Activated CD8-positive, alpha-beta memory T cell treated with anti-CD3 and anti-CD28 coated beads for 36 hours (primary cell): ENCODE data around the gene TENM4. TPM values are rescaled to one million over a fixed set of nuclear protein-coding genes. Genes with fewer than 3 reads are reported as not detected.

ENCODE experiments used
- CTCF ChIA-PET: fragments of 350-600 bp; sonication (Branson Sonifier 250); formaldehyde crosslinking; loops from one replicate; lab custom pipeline; 2021; ENCODE audit warnings: antibody characterized with exemption; lab: Charles Lee
- POLR2A ChIA-PET: fragments of 350-600 bp; sonication (Branson Sonifier 250); formaldehyde crosslinking; loops from one replicate; lab custom pipeline; 2021; ENCODE audit warnings: antibody characterized with exemption; lab: Charles Lee
- total RNA-seq, 2 experiments: library from RNA; stranded (reverse); gene quantifications; one replicate each; pipeline ENCODE4 v1.2.3, GENCODE V29; 2021

The TENM4 gene
- total RNA-seq, 2 experiments from 2014 or later, result not detected

DNA sequence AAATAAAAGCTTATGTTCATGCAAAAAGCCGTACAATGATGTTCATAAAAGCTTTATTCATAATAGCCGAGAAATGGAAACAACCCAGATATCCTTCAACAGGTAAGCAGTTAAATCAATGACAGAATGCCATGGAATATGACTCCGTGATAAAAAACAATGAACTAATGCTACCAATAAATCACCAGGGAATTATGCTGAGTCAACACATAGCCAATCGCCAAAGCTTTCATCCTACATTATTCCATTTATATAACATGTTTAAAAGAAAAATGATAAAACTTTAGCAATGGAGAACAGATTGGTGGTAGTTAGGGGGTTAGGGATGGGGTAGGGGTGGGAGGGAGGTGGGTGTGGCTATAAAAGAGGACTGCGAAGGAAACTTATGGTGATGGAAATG is 356.4 kb downstream of the TENM4 start:
- ChIA-PET POLR2A (no interaction called here), CTCF (no interaction called here)

DNA sequence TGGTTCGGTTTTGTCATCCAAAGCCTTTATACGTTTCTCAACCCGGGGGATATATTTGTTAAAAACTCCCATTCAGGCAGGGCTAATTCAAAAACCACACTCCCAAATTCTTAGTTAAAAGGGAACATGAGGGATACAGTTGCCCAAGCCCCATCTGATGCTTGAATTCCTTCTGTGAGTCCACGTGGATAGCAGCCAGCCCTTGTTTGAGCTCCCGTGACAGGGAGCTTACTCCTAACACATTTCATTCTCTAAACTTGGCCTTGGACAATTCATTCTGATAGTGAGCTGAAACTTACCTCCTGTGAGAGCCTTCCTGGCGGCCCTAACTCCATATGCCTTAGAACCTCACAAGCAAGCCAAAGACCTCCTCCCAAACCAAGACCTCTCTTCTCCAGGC is 357.5 kb downstream of the TENM4 start:
- CTCF ChIA-PET, result interaction anchor here (0.5 to 1.0 kb wide), 2 partner anchors 433 to 451 kb away, joined by 4 read pairs; no protein-coding TSS in a partner anchor
- POLR2A ChIA-PET, result no interaction called here

DNA sequence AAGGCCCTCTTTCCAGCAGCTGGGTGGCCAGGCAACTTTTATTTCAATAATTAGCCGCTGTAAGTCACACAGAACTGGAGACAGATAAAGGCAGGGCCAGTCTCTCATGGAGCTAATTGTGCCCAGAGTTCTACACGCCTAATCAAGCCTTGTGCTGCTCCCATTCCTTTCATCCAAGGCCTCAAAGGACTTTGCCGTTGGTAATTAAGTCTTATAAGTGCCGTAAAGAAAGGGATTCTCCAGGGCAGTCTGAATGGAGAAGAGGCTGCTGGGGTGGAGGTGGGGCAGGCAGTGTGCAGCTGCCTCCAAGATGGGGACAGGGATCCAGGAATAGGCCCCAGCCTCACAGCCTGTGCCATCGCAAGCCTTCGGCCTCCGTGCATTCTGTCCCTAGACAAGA is 357.9 kb downstream of the TENM4 start:
- ChIA-PET CTCF (interaction anchor here (0.5 kb wide), 1 partner anchor 451 kb away, joined by 4 read pairs; no protein-coding TSS in a partner anchor), POLR2A (no interaction called here)

DNA sequence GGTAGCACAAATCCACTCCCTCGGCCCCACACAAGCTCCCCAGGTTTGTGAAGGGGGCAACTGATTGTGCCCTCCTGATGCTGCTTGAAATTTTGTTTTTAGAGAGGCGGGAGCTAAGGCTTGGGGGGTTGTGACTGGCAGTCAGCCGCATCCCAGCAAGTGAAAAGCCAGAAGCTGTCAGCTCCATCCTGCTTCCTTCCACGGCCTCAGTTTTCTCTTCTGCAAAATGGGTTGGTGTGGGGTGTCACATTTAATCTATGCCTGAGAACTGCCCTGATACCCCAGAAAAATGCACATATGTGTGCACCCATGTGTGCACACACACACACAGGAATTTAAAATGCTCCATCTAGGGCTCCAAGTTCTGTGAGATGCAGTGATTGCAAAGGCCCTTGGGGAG is 358.6 kb downstream of the TENM4 start:
- CTCF ChIA-PET, result no interaction called here

DNA sequence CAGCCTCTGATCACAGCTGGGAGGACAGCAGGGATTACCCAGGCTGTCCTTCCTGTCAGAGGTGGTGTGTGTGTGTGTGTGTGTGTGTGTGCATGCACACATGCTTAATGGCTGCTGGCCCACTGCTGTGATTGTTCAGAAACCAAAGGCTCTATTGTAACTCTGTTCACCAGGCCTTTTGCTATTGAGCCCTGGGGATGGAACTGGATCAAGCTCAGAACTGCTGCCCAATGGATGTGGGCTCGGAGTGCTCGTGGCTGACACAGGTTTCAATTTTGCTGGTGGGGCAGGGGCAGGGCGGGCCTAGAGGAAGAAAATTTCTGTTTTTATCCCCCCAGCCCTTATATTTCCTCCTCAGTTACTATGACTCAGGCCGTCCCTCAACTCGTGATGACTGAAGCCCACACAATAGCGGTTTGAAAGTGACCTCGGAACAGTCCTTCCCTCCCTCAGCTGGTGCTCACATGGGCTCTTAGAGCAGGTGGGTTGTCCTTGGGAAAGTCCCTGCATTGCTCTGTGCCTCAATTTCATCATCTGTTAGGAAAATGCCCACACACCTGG is 359.3 kb downstream of the TENM4 start:
- ChIA-PET CTCF (no interaction called here), POLR2A (no interaction called here)

More for the DNA sequence above, 358.6 kb downstream of the TENM4 start:
- POLR2A ChIA-PET, result no interaction called here

DNA sequence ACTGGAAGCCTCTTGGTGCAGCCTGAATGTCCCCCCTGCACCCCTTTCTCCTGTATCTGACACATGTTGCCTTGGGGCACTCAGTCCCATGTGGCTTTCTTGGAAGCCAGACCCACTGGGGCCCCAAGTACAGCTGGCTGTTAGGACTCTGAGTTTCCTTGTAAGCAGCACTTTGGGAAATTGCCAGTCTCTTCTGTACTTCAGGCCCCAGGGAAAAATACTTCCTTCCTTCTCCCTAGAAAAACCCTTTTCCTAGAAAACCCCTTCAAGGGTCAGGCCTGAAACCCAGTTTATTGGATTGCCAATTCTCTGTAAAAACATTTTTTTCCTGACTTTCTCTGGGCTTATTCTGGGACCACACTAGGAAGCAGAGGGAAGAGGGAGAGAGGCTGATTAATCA is 360.3 kb downstream of the TENM4 start:
- ChIA-PET CTCF (no interaction called here), POLR2A (no interaction called here)

DNA sequence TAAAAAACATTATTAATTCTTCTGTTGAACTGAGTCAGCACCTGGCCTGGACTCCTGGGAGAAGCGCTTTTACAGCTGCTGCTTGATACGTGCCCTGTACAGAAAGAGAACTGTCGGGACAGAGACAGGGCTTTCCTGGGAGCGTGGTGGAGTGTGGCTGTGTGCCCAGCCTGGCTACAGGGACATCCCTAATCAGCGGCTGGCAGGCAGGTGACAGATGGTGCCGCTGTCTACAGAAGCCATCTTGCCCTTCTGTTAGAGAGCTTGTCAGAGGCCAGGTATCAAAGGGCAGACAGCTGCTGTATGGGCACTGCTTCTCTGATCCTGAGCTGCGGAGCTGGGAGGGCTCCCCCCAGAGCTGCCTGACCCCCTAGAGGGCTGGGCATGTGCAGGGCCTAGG is 361.8 kb downstream of the TENM4 start:
- CTCF ChIA-PET, result no interaction called here

DNA sequence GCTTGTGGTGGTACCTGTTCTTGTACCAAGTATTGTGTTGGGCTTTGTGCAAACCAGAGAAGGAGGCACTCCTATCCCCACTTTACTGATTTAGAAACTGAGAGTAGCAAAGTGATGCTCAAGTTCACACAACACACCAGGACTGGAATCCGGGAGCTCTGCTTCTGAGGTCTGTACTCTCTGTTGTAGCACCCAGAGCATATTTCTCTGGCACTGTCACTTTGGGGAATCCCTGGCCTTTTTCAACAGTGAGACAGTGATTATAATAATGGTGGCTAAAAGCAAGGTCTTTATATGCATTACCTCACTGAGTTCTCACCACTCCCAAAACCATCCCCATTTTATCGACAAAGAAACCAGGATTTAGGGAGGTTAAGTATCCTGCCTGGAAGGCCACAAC is 362.4 kb downstream of the TENM4 start:
- POLR2A ChIA-PET, result no interaction called here

More for the DNA sequence above, 361.8 kb downstream of the TENM4 start:
- POLR2A ChIA-PET, result interaction anchor here (0.7 kb wide), 1 partner anchor 36 kb away, joined by 5 read pairs; no protein-coding TSS in a partner anchor

DNA sequence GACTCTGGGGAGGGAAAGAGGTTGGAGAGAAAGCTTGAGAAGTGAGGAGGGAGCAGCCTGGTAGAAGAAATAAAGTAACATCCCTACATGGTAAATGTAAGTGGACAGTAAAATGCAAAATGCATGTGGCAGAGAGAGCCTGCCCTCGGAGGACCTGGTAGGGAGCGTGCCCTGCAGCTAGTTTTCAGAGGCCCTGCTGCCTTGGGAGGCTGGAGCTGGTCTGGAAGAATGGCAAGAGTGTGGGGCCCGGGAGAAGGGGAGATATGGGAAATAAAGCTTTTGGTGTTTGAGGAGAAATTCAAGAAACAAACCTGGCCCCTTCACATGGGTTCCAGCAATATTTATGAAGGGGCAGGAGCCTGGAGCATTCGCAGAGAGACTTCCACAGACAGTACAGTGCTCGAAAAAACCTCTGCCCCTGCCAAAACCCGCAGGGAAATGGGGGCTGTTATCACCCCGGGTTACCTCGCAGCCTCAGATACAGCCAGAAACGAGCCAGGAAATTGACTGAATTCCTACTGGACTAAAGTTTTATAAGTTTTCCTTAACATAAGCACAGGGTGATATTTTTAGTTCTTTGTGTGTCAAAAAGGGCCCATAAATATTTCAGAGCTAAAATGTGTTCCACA is 363.0 kb downstream of the TENM4 start:
- ChIA-PET POLR2A (no interaction called here), CTCF (interaction anchor here (0.6 kb wide), 1 partner anchor 73 kb away, joined by 4 read pairs; no protein-coding TSS in a partner anchor)

More for the DNA sequence above, 362.4 kb downstream of the TENM4 start:
- CTCF ChIA-PET, result no interaction called here

DNA sequence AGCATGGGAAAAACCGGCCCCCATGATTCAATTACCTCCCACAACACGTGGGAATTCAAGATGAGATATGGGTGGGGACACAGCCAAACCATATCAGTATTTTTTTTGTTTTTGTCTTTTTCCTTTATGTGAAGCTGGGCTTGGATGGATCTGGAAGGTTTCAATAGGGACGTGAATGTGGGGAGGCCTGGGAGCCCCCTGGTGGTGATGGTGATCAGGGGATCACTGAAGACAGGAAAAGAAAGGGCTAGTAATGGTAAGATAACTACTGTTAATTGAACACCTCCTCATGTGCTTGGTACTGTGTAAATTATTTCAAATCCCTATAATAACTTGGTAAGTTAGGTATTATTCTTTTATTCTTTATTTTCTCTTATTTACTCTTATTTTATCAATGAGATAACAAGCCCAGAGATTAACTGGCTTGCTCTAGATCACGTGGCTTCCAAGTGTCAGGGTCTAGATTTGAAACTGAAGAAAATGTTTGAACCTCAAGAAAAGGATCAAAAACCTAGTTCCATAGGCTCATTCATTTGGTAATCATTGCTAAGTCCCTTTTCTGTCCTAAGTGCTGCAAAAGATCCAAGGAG is 364.2 kb downstream of the TENM4 start:
- ChIA-PET POLR2A (no interaction called here), CTCF (no interaction called here)

DNA sequence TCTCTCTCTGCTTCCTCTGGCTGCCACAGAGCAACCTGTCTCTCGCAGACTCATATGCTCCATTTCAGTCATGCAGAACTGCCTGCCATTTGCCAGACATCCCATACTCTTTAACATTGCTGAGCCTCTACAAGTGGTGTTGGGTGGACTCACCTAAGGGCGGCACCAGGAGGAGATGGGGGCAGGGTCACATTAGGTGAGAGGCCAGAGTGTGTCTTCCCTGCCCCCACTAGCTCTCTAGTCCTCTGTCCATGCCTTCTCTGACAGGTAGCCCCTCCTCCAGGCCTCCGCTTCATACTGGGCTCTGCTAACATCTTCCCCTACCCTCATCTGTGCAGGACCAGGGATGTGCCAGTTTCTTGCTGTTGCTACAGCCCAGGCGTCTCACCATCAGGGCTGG is 366.3 kb downstream of the TENM4 start:
- ChIA-PET POLR2A (no interaction called here), CTCF (no interaction called here)

DNA sequence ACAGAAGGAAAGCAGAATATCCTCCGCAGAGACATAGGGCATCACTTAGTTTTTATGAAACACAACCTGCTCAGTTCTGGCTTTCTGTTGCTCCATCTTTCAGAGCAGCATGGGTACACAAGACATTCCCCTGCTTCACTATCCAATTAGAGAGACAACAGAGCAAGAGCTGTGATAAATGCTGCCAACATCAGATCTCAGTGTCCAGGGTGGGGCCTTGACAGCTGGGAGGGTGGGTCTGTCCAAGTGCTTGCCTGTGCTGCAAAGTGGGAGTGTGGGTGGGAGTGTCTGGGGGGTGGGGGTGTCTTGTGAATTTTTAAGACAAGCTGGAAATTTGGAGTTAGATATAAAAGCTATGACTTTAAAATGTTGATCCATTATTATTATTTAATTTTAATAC is 369.6 kb downstream of the TENM4 start:
- POLR2A ChIA-PET, result interaction anchor here (0.6 kb wide), 1 partner anchor 42 kb away, joined by 3 read pairs; no protein-coding TSS in a partner anchor

DNA sequence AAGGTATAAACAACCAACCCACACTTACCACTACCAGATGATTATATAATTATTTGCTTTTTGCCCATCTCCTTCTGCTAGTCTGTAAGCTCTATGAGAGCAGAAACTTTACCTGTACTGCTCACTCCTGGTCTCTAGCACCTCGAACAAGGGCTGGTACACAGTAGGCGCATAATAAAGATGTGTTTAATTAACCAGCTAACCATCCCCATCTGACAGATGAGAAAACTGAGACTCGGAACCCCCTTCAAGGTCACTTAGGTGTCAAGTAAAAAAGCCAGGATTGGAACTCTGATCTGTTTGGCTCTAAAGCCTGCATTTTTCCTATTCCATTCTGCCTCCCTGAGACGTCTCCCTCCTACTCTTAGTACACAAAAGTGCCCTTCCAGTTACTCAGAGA is 370.3 kb downstream of the TENM4 start:
- ChIA-PET CTCF (no interaction called here), POLR2A (no interaction called here)

More for the DNA sequence above, 369.6 kb downstream of the TENM4 start:
- CTCF ChIA-PET, result no interaction called here

DNA sequence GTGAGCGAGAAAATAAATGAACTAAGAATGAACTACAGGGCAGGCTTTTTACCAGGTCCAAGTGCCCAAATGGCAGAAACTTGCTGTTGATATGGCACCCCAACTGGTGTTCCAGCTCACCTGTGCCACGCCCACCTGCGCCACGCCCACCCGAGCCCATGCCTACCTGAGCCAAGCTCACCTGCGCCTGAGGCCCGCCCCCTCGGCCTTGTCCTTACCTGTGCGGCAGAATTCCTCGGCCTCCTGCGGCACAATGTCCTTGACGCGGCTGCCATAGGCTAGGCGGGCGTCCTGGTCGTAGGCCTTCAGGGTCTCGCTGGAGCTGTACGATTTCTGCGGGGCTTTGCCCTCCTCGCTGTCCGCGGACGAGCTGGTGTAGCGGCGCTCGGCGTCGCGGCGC is 371.3 kb downstream of the TENM4 start:
- CTCF ChIA-PET, result no interaction called here
- POLR2A ChIA-PET, result no interaction called here

DNA sequence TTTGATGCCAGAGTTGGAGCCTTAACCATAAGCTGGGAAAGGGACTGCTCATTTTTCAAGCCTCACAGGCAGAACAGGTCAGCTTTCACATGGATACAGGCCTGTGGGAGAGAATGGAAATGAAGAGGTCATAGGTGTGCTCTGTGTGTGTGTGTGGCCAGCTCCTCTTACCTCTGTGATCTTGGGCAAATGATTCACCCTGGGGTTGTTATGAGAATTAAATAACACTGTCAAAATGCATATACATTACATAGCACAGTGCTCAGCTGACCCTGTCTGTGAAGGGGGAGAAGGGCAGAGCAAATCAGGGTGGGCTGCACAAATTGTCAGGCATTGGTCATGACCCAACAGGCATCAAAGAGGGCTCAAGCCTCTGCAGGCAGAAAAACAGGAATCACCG is 372.5 kb downstream of the TENM4 start:
- ChIA-PET POLR2A (no interaction called here), CTCF (no interaction called here)

DNA sequence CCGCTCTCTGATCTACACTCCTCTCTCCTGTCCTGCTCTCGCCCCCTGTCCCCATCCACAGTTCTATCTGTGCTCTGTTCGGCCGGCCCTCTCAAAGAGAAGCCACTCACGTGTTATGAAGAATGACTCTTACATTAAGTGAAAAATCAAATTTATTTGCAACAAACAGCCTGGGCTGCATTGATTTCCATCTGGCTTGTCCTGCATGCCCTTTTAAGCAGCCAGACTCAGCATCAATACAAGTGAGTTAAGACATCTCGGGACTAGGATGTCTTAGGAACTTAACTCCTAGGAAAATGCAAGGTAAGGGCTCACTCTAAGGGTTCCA is 373.5 kb downstream of the TENM4 start:
- POLR2A ChIA-PET, result no interaction called here
- CTCF ChIA-PET, result no interaction called here

DNA sequence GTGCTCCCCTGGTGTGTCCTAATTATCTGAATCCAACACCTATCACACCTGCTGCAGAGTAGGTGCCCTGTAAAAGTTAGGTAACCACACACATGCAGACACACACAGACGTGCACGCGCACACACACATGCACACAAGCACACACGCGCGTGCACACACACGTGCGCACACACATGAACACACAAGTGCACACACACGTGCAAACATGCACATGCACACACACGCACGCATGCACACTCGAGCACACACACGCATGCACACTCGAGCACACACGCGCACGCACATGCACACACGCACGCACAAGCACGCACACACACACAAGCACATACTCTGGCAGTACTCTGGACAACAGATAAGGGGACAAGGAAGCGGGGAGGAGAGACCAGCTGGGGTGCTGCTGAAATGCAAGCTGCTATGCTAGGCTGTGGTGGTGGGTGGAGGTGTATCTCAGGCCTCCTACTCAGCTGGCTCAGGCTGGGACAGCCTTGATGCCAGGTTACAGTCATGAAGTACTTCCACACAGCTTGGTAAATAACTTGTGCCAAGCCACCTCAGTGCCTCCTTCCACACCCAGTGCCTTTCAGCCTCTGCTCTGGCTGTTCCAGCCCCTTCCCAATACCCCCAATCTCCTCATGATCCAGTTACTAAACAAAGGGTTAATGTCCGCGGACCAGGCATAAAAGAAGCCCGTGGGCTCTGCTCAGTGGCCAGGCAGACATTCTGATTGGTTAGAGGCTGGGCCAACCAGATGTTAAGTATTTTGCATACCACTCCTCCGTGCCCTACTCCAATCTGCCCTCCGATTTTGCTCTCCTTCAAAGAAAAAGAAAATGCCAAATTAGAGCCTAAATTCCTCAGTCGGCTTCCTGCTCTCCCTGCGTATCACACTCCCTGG is 374.1 kb downstream of the TENM4 start:
- CTCF ChIA-PET, result no interaction called here
- POLR2A ChIA-PET, result no interaction called here

DNA sequence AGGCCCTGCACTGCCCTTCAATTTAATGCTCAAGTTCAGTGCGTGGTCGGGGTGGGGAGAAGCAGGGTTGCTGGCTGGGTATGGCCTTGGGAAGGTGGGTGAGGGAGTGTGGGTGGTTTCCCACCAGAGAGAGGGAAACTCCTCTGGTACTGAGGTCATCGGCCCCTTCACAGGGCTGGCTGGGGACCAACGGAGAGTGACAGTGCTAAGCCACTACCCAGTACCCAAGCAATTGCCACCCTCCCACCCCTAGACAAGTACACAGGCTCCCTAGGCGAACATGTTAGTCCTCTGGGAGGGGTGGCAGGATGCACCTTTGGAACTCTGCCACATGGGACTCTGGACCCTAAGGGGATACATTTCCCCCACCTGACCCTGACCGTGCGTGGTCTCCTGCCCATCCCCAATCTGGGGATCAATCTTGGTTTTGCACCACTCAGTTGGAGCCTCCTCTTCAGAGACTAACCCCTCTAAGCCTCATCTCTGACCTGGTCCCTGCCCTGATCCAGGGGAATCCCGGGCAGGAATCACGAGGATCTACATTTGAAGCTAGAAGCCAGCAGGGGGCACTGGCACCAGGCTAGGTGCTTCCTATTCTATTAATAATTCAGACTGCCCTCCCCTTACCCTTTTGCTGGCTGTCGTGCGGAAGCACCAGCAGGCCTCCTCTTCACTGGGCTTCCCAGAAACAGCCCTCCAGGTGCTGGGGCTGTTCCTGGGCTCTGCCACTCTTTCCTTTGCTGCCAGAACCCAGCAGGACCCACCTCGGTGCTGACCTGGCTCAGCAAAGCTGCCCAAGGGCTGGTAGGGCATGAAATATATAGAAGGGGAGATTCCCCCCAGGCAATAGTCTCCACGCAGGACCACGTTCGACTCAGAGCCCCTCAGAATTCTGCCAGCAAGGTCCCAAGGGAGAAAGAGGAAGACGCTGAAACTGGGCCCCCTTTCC is 377.7 kb downstream of the TENM4 start:
- CTCF ChIA-PET, result no interaction called here
- POLR2A ChIA-PET, result no interaction called here
